SK-N-DZ (cell line): Measurements from ENCODE around the gene DTL. TPM values are rescaled to one million over a fixed set of nuclear protein-coding genes. Genes with fewer than 3 reads are reported as not detected.
A peak's percentile ranks its signal among the peaks of the same experiment; 100 is the strongest.
"Not testable (repeated sequence)": the region's sequence is repeated elsewhere in the genome, so short reads cannot be mapped to it uniquely, and the experiment has no call there.

ENCODE experiments used
- DNase-seq: peaks from one replicate; pipeline ENCODE4 v3.0.0-alpha.2; 2015; ENCODE audit warnings: low spot score
- polyA plus RNA-seq, 2 experiments: library from polyadenylated mRNA; depleted of rRNA; stranded (reverse); fragments of >200 nt; gene quantifications; 2 replicates each; pipeline ENCODE4 v1.2.3, GENCODE V29; 2014

Gene DTL
- polyA plus RNA-seq (2014; cell fraction: cytosol; rRNA removed): 48.3 and 50.2 TPM in 2 replicates
- 31.3 and 34.2 TPM in 2 replicates for polyA plus RNA-seq (2014; cell fraction: nucleus; rRNA removed)

GRCh38 chr1:212035123-212035834, at the start of gene DTL, which contains the start of gene INTS7:
Gene DTL, plus strand, starts transcription at chr1:212035748. Its CDS starts 143 bp downstream, at chr1:212035891.
Gene INTS7, minus strand, starts transcription at chr1:212035557. Its CDS starts 120 bp downstream, at chr1:212035437.
- peak; percentile 99 for DNase-seq

GRCh38 chr1:211986628-211987254, 48.8 kb upstream of the DTL start:
- DNase-seq: no peak

GRCh38 chr1:211991695-211992094, 43.9 kb upstream of the DTL start:
- no peak for DNase-seq

GRCh38 chr1:211997426-211997825, 38.1 kb upstream of the DTL start:
- DNase-seq: not testable (repeated sequence)

GRCh38 chr1:212002536-212002935, 33.0 kb upstream of the DTL start:
- DNase-seq: no peak

- DNase-seq: no peak
Measured at GRCh38 chr1:212004895-212005608, 30.5 kb upstream of the DTL start.

- no peak for DNase-seq
Measured at GRCh38 chr1:212007178-212007577, 28.4 kb upstream of the DTL start.

- no peak for DNase-seq
Measured at GRCh38 chr1:212007886-212008285, 27.7 kb upstream of the DTL start.

- no peak for DNase-seq
Measured at GRCh38 chr1:212009561-212009960, 26.0 kb upstream of the DTL start.

- no peak for DNase-seq
Measured at GRCh38 chr1:212010004-212010403, 25.5 kb upstream of the DTL start.

- peak; percentile 44 for DNase-seq
Measured at GRCh38 chr1:212012034-212012740, 23.4 kb upstream of the DTL start.

GRCh38 chr1:212013672-212014071, 21.9 kb upstream of the DTL start:
- no peak for DNase-seq

GRCh38 chr1:212020975-212021374, 14.6 kb upstream of the DTL start:
- DNase-seq: no peak

- no peak for DNase-seq
Measured at GRCh38 chr1:212021563-212021962, 14.0 kb upstream of the DTL start.

GRCh38 chr1:212022908-212023307, 12.6 kb upstream of the DTL start:
- DNase-seq: not testable (repeated sequence)

- no peak for DNase-seq
Measured at GRCh38 chr1:212024469-212025149, 10.9 kb upstream of the DTL start.

- not testable (repeated sequence) for DNase-seq
Measured at GRCh38 chr1:212027727-212028126, 7.8 kb upstream of the DTL start.

- no peak for DNase-seq
Measured at GRCh38 chr1:212030936-212031528, 4.5 kb upstream of the DTL start.

GRCh38 chr1:212034516-212035122, 929 bp upstream of the DTL start:
- no peak for DNase-seq
